GM12891 (cell line): ENCODE measurements around the gene FKBP14.

Source experiments
- PAX5 ChIP-seq: IDR thresholded peaks from 2 replicates; pipeline ENCODE4 v1.6.1; 2011; ENCODE audit warnings: low read length, moderate library complexity, mild to moderate bottlenecking; ENCODE audit not compliant: insufficient read depth, severe bottlenecking
- POLR2A ChIP-seq: IDR thresholded peaks from 2 replicates; pipeline ENCODE4 v1.6.1; 2011; ENCODE audit warnings: low read depth, low read length, control low read depth
- POLR2AphosphoS5 ChIP-seq: IDR thresholded peaks from 2 replicates; pipeline ENCODE4 v1.6.1; 2011; ENCODE audit warnings: low read depth, low read length, control low read depth
- POU2F2 ChIP-seq: IDR thresholded peaks from 2 replicates; pipeline ENCODE4 v1.6.1; 2011; ENCODE audit warnings: low read depth, mild to moderate bottlenecking, control low read depth, low read length, moderate library complexity
- TAF1 ChIP-seq: IDR thresholded peaks from 2 replicates; pipeline ENCODE4 v1.6.1; 2011; ENCODE audit warnings: low read depth, low read length, control low read depth

DNA sequence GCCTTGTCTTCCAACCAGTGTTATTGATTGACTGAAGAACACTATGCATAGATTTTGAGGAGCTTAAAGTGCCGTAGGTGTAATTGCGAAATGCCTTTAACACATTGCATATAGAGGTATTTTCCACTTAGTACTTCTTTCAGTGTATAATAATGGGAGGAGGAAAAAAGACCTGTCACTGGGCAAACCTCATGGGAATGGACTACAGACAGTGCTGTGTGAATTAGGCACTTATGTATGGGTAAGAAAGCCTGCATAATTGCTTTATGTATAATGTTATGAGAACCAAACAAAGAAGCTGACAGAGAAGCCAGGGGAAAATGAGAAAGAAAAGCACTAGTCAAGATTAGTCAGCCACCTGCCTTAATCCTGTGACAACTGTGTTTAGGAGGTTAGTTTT is 24.5 kb downstream of the FKBP14 start:
- TF ChIP-seq POLR2AphosphoS5 (no peak), POU2F2 (no peak), POLR2A (no peak), PAX5 (no peak), TAF1 (no peak)
